ENCODE data around the gene HRH1. TPM values are rescaled to one million over a fixed set of nuclear protein-coding genes. Genes with fewer than 3 reads are reported as not detected.
"Not testable (repeated sequence)": the region's sequence is repeated elsewhere in the genome, so short reads cannot be mapped to it uniquely, and the experiment has no call there.

Gene HRH1
- total RNA-seq, 2 donors from 2014 or later: 17.7 to 48.3 TPM

DNA sequence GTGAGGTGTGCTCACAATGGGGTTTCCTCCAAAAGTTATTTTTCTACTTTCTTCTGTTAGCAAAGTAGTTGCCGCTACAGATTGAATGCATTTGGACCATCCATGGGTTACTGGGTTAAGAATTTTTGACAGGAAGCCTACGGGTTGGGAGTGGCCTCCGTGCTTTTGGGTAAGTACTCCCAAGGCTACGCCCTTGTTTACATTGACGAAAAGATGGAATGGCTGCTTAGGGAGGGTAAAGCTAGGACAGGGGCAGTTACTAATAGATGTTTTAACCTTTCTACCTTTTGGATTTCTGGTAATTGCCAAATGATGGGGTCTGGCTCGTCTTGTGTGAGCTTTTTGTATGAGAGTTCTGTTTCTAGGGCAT is 97.5 kb downstream of the HRH1 start:
- no peaks in the 10 kb centered on the region for H3K27me3 ChIP-seq (replicated peaks; ENCODE audit: insufficient read depth)
- no peaks in the 10 kb centered on the region for H3K36me3 ChIP-seq
- H3K4me1 ChIP-seq (ENCODE audit: control insufficient read depth in 1 of 2, low read depth in 2 of 2): no peaks in the 10 kb centered on the region
- ATAC-seq (ENCODE audit: insufficient number of reproducible peaks, low FRiP score, low read depth): no peak
- no peak overlapping the region for H3K4me3 ChIP-seq
- TF ChIP-seq, protein P1, sequence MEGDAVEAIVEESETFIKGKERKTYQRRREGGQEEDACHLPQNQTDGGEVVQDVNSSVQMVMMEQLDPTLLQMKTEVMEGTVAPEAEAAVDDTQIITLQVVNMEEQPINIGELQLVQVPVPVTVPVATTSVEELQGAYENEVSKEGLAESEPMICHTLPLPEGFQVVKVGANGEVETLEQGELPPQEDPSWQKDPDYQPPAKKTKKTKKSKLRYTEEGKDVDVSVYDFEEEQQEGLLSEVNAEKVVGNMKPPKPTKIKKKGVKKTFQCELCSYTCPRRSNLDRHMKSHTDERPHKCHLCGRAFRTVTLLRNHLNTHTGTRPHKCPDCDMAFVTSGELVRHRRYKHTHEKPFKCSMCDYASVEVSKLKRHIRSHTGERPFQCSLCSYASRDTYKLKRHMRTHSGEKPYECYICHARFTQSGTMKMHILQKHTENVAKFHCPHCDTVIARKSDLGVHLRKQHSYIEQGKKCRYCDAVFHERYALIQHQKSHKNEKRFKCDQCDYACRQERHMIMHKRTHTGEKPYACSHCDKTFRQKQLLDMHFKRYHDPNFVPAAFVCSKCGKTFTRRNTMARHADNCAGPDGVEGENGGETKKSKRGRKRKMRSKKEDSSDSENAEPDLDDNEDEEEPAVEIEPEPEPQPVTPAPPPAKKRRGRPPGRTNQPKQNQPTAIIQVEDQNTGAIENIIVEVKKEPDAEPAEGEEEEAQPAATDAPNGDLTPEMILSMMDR (IDR thresholded peaks at IDR 0.05): no peak
- H3K27ac ChIP-seq: no peak overlapping the region
- DNase-seq (ENCODE audit: low spot score): no peak
- H3K9me3 ChIP-seq: no peaks in the 10 kb centered on the region

DNA sequence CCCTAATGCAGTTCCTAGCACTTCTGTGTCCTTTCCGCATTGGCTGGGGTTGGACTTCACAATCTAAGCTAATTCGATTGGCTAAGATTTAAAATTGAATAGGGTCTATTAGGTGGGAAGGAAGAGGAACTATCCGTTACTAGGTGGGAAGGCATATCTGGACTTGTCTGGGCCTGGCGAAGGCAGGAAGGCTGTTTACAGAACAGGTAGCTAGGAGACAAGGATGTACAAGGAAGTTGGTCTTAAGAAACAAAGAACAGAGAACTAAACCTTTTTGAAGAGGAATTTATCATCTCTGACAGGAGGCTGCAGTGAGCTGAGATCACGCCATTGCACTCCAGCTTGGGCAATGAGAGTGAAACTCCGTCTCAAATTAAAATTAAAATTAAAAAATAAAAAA is 100.6 kb downstream of the HRH1 start:
- H3K9me3 ChIP-seq: no peaks in the 10 kb centered on the region
- no peaks in the 10 kb centered on the region for H3K4me1 ChIP-seq (ENCODE audit: control insufficient read depth in 1 of 2, low read depth in 2 of 2)
- no peak overlapping the region for H3K4me3 ChIP-seq
- H3K27me3 ChIP-seq (replicated peaks; ENCODE audit: insufficient read depth): no peaks in the 10 kb centered on the region
- ATAC-seq (ENCODE audit: insufficient number of reproducible peaks, low FRiP score, low read depth) (no peak), DNase-seq (ENCODE audit: low spot score) (no peak)
- peaks cover 11% of the 10 kb centered on the region for H3K36me3 ChIP-seq
- TF ChIP-seq, protein P1 (IDR thresholded peaks at IDR 0.05): no peak
- no peak overlapping the region for H3K27ac ChIP-seq

DNA sequence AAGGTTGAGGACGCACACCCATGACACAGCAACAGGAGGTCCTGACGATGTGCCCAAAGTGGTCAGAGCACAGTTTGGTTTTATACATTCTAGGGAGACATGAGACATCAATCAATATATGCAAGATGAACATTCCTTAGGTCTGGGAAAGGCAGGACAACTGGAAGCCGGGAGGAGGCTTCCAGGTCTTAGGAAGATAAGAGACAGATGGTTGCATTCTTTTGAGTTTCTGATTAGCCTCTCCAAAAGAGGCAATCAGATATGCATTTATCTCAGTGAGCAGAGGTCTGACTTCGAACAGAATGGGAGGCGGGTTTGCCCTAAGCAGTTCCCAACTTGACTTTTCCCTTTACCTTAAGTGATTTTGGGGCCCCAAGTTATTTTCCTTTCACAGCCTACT is 101.2 kb downstream of the HRH1 start:
- H3K4me3 ChIP-seq; H3K9me3 ChIP-seq; H3K27me3 ChIP-seq (replicated peaks; ENCODE audit: insufficient read depth); DNase-seq (ENCODE audit: low spot score); H3K27ac ChIP-seq; ATAC-seq (ENCODE audit: insufficient number of reproducible peaks, low FRiP score, low read depth); H3K4me1 ChIP-seq (ENCODE audit: control insufficient read depth in 1 of 2, low read depth in 2 of 2): not testable (repeated sequence)
- peaks cover 13% of the 10 kb centered on the region for H3K36me3 ChIP-seq

DNA sequence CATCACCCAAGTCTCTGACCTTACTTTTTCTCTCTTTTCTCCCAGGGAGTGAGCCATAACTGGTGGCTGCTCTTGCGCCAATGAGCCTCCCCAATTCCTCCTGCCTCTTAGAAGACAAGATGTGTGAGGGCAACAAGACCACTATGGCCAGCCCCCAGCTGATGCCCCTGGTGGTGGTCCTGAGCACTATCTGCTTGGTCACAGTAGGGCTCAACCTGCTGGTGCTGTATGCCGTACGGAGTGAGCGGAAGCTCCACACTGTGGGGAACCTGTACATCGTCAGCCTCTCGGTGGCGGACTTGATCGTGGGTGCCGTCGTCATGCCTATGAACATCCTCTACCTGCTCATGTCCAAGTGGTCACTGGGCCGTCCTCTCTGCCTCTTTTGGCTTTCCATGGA is 104.7 kb downstream of the HRH1 start:
- DNase-seq (ENCODE audit: low spot score): no peak
- Histone ChIP-seq H3K27ac (no peak overlapping the region), H3K9me3 (no peaks in the 10 kb centered on the region), H3K36me3 (peaks cover 13% of the 10 kb centered on the region), H3K27me3 (replicated peaks; ENCODE audit: insufficient read depth) (no peaks in the 10 kb centered on the region), H3K4me1 (ENCODE audit: control insufficient read depth in 1 of 2, low read depth in 2 of 2) (no peaks in the 10 kb centered on the region), H3K4me3 (no peak overlapping the region)
- TF ChIP-seq, protein P1 (IDR thresholded peaks at IDR 0.05): no peak
- ATAC-seq (ENCODE audit: insufficient number of reproducible peaks, low FRiP score, low read depth): no peak

DNA sequence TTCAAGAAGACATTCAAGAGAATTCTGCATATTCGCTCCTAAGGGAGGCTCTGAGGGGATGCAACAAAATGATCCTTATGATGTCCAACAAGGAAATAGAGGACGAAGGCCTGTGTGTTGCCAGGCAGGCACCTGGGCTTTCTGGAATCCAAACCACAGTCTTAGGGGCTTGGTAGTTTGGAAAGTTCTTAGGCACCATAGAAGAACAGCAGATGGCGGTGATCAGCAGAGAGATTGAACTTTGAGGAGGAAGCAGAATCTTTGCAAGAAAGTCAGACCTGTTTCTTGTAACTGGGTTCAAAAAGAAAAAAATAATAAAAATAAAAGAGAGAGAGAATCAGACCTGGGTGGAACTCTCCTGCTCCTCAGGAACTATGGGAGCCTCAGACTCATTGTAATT is 106.2 kb downstream of the HRH1 start:
- TF ChIP-seq, protein P1 (IDR thresholded peaks at IDR 0.05): no peak
- H3K4me1 ChIP-seq (ENCODE audit: control insufficient read depth in 1 of 2, low read depth in 2 of 2): no peaks in the 10 kb centered on the region
- no peak for ATAC-seq (ENCODE audit: insufficient number of reproducible peaks, low FRiP score, low read depth)

DNA sequence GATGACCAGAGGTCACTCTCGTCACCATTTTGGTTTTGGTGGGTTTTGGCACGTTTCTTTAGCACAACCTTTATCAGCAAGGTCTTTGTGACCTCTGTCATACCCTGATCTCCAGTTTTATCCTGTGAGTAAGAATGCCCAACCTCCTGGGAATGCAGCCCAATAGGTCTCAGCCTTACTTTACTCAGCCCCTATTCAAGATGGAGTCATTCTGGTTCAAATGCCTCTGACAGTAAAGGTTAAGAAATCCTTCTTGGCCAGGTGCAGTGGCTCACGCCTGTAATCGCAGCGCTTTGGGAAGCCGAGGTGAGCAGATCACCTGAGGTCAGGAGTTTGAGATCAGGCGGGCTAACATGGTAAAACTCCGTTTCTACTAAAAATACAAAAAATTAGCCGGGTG is 114.7 kb downstream of the HRH1 start:
- no peak overlapping the region for H3K27ac ChIP-seq
- H3K27me3 ChIP-seq (replicated peaks; ENCODE audit: insufficient read depth): no peaks in the 10 kb centered on the region
- H3K4me1 ChIP-seq (ENCODE audit: control insufficient read depth in 1 of 2, low read depth in 2 of 2): peaks cover 8 to 18% of the 10 kb centered on the region in 2 donors
- no peaks in the 10 kb centered on the region for H3K9me3 ChIP-seq
- TF ChIP-seq, protein P1 (IDR thresholded peaks at IDR 0.05): no peak
- H3K36me3 ChIP-seq: no peaks in the 10 kb centered on the region
- ATAC-seq (ENCODE audit: insufficient number of reproducible peaks, low FRiP score, low read depth) (no peak), DNase-seq (ENCODE audit: low spot score) (no peak)
- no peak overlapping the region for H3K4me3 ChIP-seq

More for the DNA sequence above, 106.2 kb downstream of the HRH1 start:
- no peak for DNase-seq (ENCODE audit: low spot score)
- H3K36me3 ChIP-seq: peaks cover 13% of the 10 kb centered on the region
- no peak overlapping the region for H3K4me3 ChIP-seq
- H3K9me3 ChIP-seq: no peaks in the 10 kb centered on the region
- no peaks in the 10 kb centered on the region for H3K27me3 ChIP-seq (replicated peaks; ENCODE audit: insufficient read depth)
- no peak overlapping the region for H3K27ac ChIP-seq

Measured in thoracic aorta (tissue), 2 donors.